HepG2 (cell line): ENCODE data around the gene C2CD2. TPM values are rescaled to one million over a fixed set of nuclear protein-coding genes. Genes with fewer than 3 reads are reported as not detected.

Experiments
- ATAC-seq: fragments of 200-7000 bp; cut with Tn5 transposase; 3 replicates; pipeline ENCODE4 v1.9.1; 2020; ENCODE audit warnings: mild to moderate bottlenecking, moderate library complexity
- BruUV-seq: library from RNA; stranded (reverse); fragments of 400-500 nt; replicated peaks from 2 replicates; lab custom pipeline; 2021; lab: Mats Ljungman, UMichigan
- CTCF ChIA-PET: fragments of 300-600 bp; formaldehyde crosslinking; extraction: SDS; loops from one replicate; lab custom pipeline; 2021; ENCODE audit warnings: low total read pairs, inconsistent platforms, low intra/inter-chr PET ratio; lab: Yijun Ruan, JAX
- POLR2A ChIA-PET: fragments of 350-600 bp; sonication (Branson Sonifier 250); formaldehyde crosslinking; loops from one replicate; lab custom pipeline; 2020; ENCODE audit warnings: antibody characterized with exemption, inconsistent platforms; lab: Yijun Ruan, JAX
- DNase-seq: peaks from one replicate; pipeline ENCODE4 v3.0.0-alpha.2; 2015; ENCODE audit warnings: low spot score
- FAIRE-seq: peaks from 3 replicates; lab custom pipeline; 2011; peaks lifted over from hg19 to GRCh38; lab: Jason Lieb, UNC
- H2AFZ ChIP-seq: one replicate; pipeline ENCODE4 v1.6.1; 2011; ENCODE audit warnings: low read length, inconsistent platforms
- H3K27ac ChIP-seq: fragments of 300-600 bp; 3 replicates; pipeline ENCODE4 v1.8.0; 2011; ENCODE audit warnings: mixed run types, mild to moderate bottlenecking, mixed read lengths, low read length, inconsistent platforms; ENCODE audit not compliant: insufficient read depth; ENCODE audit errors: extremely low read length
- H3K27me3 ChIP-seq, 2 experiments: fragments of 200-600 bp in 1 of 2; 2 replicates in 1 of 2; 3 replicates in 1 of 2; pipeline versions ENCODE4 v1.6.0 to v1.8.0; 2011; ENCODE audit warnings: low read length in 2 of 2, mild to moderate bottlenecking in 2 of 2, moderate library complexity in 2 of 2, inconsistent platforms in 1 of 2; ENCODE audit not compliant: insufficient read depth in 2 of 2, control insufficient read depth in 1 of 2
- H3K36me3 ChIP-seq, 2 experiments: fragments of 200-600 bp in 1 of 2; replicated peaks in 1 of 2; 2 replicates in 1 of 2; 3 replicates in 1 of 2; pipeline versions ENCODE4 v1.5.1 to v1.8.0; 2011; ENCODE audit warnings: low read length in 2 of 2, inconsistent platforms in 1 of 2; ENCODE audit not compliant: insufficient read depth in 2 of 2, control insufficient read depth in 1 of 2
- H3K4me1 ChIP-seq: 2 replicates; pipeline ENCODE4 v1.5.1; 2012; ENCODE audit warnings: low read length, inconsistent platforms; ENCODE audit not compliant: insufficient read depth
- H3K4me2 ChIP-seq: 2 replicates; pipeline ENCODE4 v1.6.0; 2011; ENCODE audit warnings: low read depth, low read length, inconsistent platforms
- H3K4me3 ChIP-seq, 3 experiments: fragments of 200-600 bp in 1 of 3; sonication (generic), shearing (Covaris generic) in 1 of 3; replicated peaks in 1 of 3; 2 replicates each; pipeline ENCODE4 v1.5.1; 2011 to 2016; ENCODE audit warnings: low read length in 3 of 3, inconsistent platforms in 2 of 3, low read depth in 2 of 3, mild to moderate bottlenecking in 2 of 3, control low read depth in 1 of 3, mixed read lengths in 1 of 3; ENCODE audit not compliant: insufficient read depth in 1 of 3
- H3K79me2 ChIP-seq: one replicate; pipeline ENCODE4 v1.6.1; 2011; ENCODE audit warnings: low read length, inconsistent platforms; ENCODE audit not compliant: insufficient read depth
- H3K9ac ChIP-seq: 2 replicates; pipeline ENCODE4 v1.6.0; 2011; ENCODE audit warnings: mild to moderate bottlenecking, low read depth, low read length, inconsistent platforms; ENCODE audit not compliant: insufficient read depth
- H3K9me3 ChIP-seq: 2 replicates; pipeline ENCODE4 v1.5.1; 2012; ENCODE audit warnings: mild to moderate bottlenecking, low read length
- H4K20me1 ChIP-seq: 2 replicates; pipeline ENCODE4 v1.6.0; 2011; ENCODE audit warnings: inconsistent platforms, mild to moderate bottlenecking, low read length, moderate library complexity; ENCODE audit not compliant: insufficient read depth
- IRX3 ChIP-seq: sonication (generic); formaldehyde crosslinking; IDR thresholded peaks from 2 replicates; pipeline ENCODE4 v1.8.1; 2023; ENCODE audit warnings: mild to moderate bottlenecking, low read depth, missing genetic modification reagents, borderline replicate concordance
- ISL2 ChIP-seq: sonication (generic); formaldehyde crosslinking; IDR thresholded peaks from 2 replicates; pipeline ENCODE4 v1.5.0; 2020; ENCODE audit warnings: missing genetic modification reagents
- NFKB2 ChIP-seq: sonication (generic); formaldehyde crosslinking; IDR thresholded peaks from 2 replicates; pipeline ENCODE4 v1.4.0; 2020; ENCODE audit warnings: missing genetic modification reagents, borderline replicate concordance
- RNF219 ChIP-seq: sonication (generic); formaldehyde crosslinking; IDR thresholded peaks from 2 replicates; pipeline ENCODE4 v1.5.0; 2020; ENCODE audit warnings: mild to moderate bottlenecking, missing genetic modification reagents
- ZNF354B ChIP-seq: sonication (generic); formaldehyde crosslinking; IDR thresholded peaks from 2 replicates; pipeline ENCODE4 v1.8.0; 2022; ENCODE audit warnings: mild to moderate bottlenecking, missing genetic modification reagents
- ZNF512 ChIP-seq: sonication (generic); formaldehyde crosslinking; IDR thresholded peaks from 2 replicates; pipeline ENCODE4 v1.4.0; 2020; ENCODE audit warnings: mild to moderate bottlenecking, missing genetic modification reagents
- ZNF780A ChIP-seq: sonication (generic); formaldehyde crosslinking; IDR thresholded peaks from 2 replicates; pipeline ENCODE4 v1.8.0; 2022; ENCODE audit warnings: mild to moderate bottlenecking, missing genetic modification reagents, moderate library complexity
- WGBS: methylation state at CpG from one replicate; pipeline ENCODE4 v1.1.6; 2017; ENCODE audit warnings: low lambda C conversion rate; 5-methylcytosine and 5-hydroxymethylcytosine counted together
- in situ Hi-C: cut with HindIII; loops from 2 replicates; pipeline ENCODE4 v1.10.0; 2017; ENCODE audit warnings: low pct_unique_long_range_greater_than_20kb; ENCODE audit not compliant: extremely low pct_ligation_motif_present
- intact Hi-C: fragments of 100-400 bp; cut with micrococcal nuclease; formaldehyde crosslinking; loops from one replicate; pipeline ENCODE4 v1.10.0; 2022; ENCODE audit not compliant: unreplicated experiment
- polyA plus RNA-seq, 8 experiments: library from polyadenylated mRNA; depleted of rRNA in 3 of 8; stranded (reverse) in 7 of 8; unstranded in 1 of 8; fragments of >200 nt; fragmentation: Illumina TruSeq in 4 of 8; extraction: Trizol in 4 of 8; gene quantifications; 2 replicates each; pipeline versions ENCODE4 v1.2.1 to v1.2.3, GENCODE V29; 2011 to 2016; ENCODE audit warnings: low read depth in 4 of 8, missing spikeins in 1 of 8, mixed read lengths in 1 of 8; ENCODE audit not compliant: insufficient read depth in 1 of 8
- total RNA-seq, 5 experiments: library from RNA; depleted of rRNA; stranded (reverse); fragments of >200 nt; fragmentation: Illumina TruSeq; extraction: Trizol; gene quantifications; 2 replicates each; pipeline ENCODE4 v1.2.3, GENCODE V29; 2016; ENCODE audit warnings: low read depth in 1 of 5

Gene C2CD2
- total and polyA plus RNA-seq, 2 of the 13 experiments (the other 11 are each of a cell fraction or from before 2014, with no cell fraction given), result 12.5 to 19.7 TPM

- 73% methylated on average over 11 of the region's 19 CpGs for WGBS
- DNase-seq, result no peak
- in situ Hi-C loops, result no loop called here
- Histone ChIP-seq H3K4me2 (no peak overlapping the region), H4K20me1 (no peaks in the 10 kb centered on the region), H3K27me3 (no peaks in the 10 kb centered on the region; a peak in 1 of 5 replicates), H3K4me1 (peaks cover 23% of the 10 kb centered on the region), H3K9ac (no peak overlapping the region), H3K36me3 (peaks cover 0 to 6% of the 10 kb centered on the region in 2 experiments; a peak in 1 of 5 replicates)
- ATAC-seq, result peak; percentile 46
- no peak for FAIRE-seq
- CTCF ChIA-PET, result no interaction called here
- TF ChIP-seq NFKB2 (no peak), ISL2 (CRISPR knock-in tag) (no peak), ZNF780A (CRISPR knock-in tag) (no peak), RNF219 (CRISPR knock-in tag) (no peak), IRX3 (CRISPR knock-in tag) (no peak), ZNF354B (no peak), ZNF512 (CRISPR knock-in tag) (no peak)
- TF ChIP-seq, all 625 proteins: peak for 0
- intact Hi-C loops, result no loop called here
- Histone ChIP-seq H3K4me3 (no peak overlapping the region), H3K27ac (no peak overlapping the region), H3K9me3 (no peaks in the 10 kb centered on the region), H2AFZ (no peak overlapping the region), H3K79me2 (no peaks in the 10 kb centered on the region)
- BruUV-seq, result no TSS peak
- POLR2A ChIA-PET, result interaction anchor here (0.9 kb wide), 1 partner anchor 42 kb away, joined by 3 read pairs; no protein-coding TSS in a partner anchor
Observed at GRCh38 chr21:41884501-41885030, 69.3 kb downstream of the C2CD2 start.
